GM04504 (cell line): ENCODE measurements around the gene ZACN.

Experiments used
- DNase-seq: peaks from one replicate; pipeline ENCODE4 v3.0.0-alpha.2; 2012; ENCODE audit warnings: low read depth

The ZACN gene

GRCh38 chr17:76131692-76132573 lies 53.0 kb downstream of the ZACN start:
- DNase-seq, result no peak
